Measurements from ENCODE around the gene LRTM2.

The LRTM2 gene

GRCh38 chr12:1798641-1799020 lies 21.7 kb upstream of the LRTM2 start:
- Histone ChIP-seq H3K4me1 (ENCODE audit: control insufficient read depth, insufficient read depth, low read length) (peaks cover 25% of the 10 kb centered on the region), H3K36me3 (ENCODE audit: control insufficient read depth in 2 of 2, insufficient read depth in 2 of 2, low read length in 2 of 2) (no peaks in the 10 kb centered on the region), H3K27ac (ENCODE audit: low read length) (no peak overlapping the region), H3K27me3 (ENCODE audit: control insufficient read depth in 1 of 2, insufficient read depth in 2 of 2, low read length in 2 of 2) (no peaks in the 10 kb centered on the region), H3K4me3 (ENCODE audit: low read length in 2 of 2) (no peak overlapping the region), H3K9me3 (ENCODE audit: control insufficient read depth in 2 of 2, low read length in 2 of 2) (no peaks in the 10 kb centered on the region), H3K9ac (ENCODE audit: low read length in 2 of 2) (no peak overlapping the region)

- H3K4me3 ChIP-seq (ENCODE audit: low read length in 2 of 2) = no peak overlapping the region
- no peak overlapping the region for H3K27ac ChIP-seq (ENCODE audit: low read length)
Observed at GRCh38 chr12:1799051-1799881, 21.1 kb upstream of the LRTM2 start.

GRCh38 chr12:1799882-1800400 lies 20.4 kb upstream of the LRTM2 start:
- Histone ChIP-seq H3K9ac (ENCODE audit: low read length in 2 of 2) (no peak overlapping the region), H3K4me3 (ENCODE audit: low read length in 2 of 2) (no peak overlapping the region), H3K27me3 (ENCODE audit: control insufficient read depth in 1 of 2, insufficient read depth in 2 of 2, low read length in 2 of 2) (no peaks in the 10 kb centered on the region), H3K36me3 (ENCODE audit: control insufficient read depth in 2 of 2, insufficient read depth in 2 of 2, low read length in 2 of 2) (no peaks in the 10 kb centered on the region), H3K9me3 (ENCODE audit: control insufficient read depth in 2 of 2, low read length in 2 of 2) (no peaks in the 10 kb centered on the region), H3K4me1 (ENCODE audit: control insufficient read depth, insufficient read depth, low read length) (peaks cover 25% of the 10 kb centered on the region), H3K27ac (ENCODE audit: low read length) (no peak overlapping the region)

More at GRCh38 chr12:1799051-1799881, 21.1 kb upstream of the LRTM2 start:
- Histone ChIP-seq H3K9ac (ENCODE audit: low read length in 2 of 2) (no peak overlapping the region), H3K9me3 (ENCODE audit: control insufficient read depth in 2 of 2, low read length in 2 of 2) (no peaks in the 10 kb centered on the region), H3K4me1 (ENCODE audit: control insufficient read depth, insufficient read depth, low read length) (peaks cover 25% of the 10 kb centered on the region), H3K36me3 (ENCODE audit: control insufficient read depth in 2 of 2, insufficient read depth in 2 of 2, low read length in 2 of 2) (no peaks in the 10 kb centered on the region), H3K27me3 (ENCODE audit: control insufficient read depth in 1 of 2, insufficient read depth in 2 of 2, low read length in 2 of 2) (no peaks in the 10 kb centered on the region)

- Histone ChIP-seq H3K9ac (ENCODE audit: low read length in 2 of 2) (no peak overlapping the region), H3K4me1 (ENCODE audit: control insufficient read depth, insufficient read depth, low read length) (peaks cover 18% of the 10 kb centered on the region), H3K27ac (ENCODE audit: low read length) (no peak overlapping the region)
Observed at GRCh38 chr12:1800401-1801302, 19.7 kb upstream of the LRTM2 start.

GRCh38 chr12:1801303-1801975 lies 18.9 kb upstream of the LRTM2 start:
- Histone ChIP-seq H3K27ac (ENCODE audit: low read length) (no peak overlapping the region), H3K27me3 (ENCODE audit: control insufficient read depth in 1 of 2, insufficient read depth in 2 of 2, low read length in 2 of 2) (no peaks in the 10 kb centered on the region), H3K9me3 (ENCODE audit: control insufficient read depth in 2 of 2, low read length in 2 of 2) (no peaks in the 10 kb centered on the region), H3K4me1 (ENCODE audit: control insufficient read depth, insufficient read depth, low read length) (peaks cover 10% of the 10 kb centered on the region), H3K36me3 (ENCODE audit: control insufficient read depth in 2 of 2, insufficient read depth in 2 of 2, low read length in 2 of 2) (no peaks in the 10 kb centered on the region), H3K4me3 (ENCODE audit: low read length in 2 of 2) (no peak overlapping the region), H3K9ac (ENCODE audit: low read length in 2 of 2) (no peak overlapping the region)

More at GRCh38 chr12:1800401-1801302, 19.7 kb upstream of the LRTM2 start:
- Histone ChIP-seq H3K27me3 (ENCODE audit: control insufficient read depth in 1 of 2, insufficient read depth in 2 of 2, low read length in 2 of 2) (no peaks in the 10 kb centered on the region), H3K4me3 (ENCODE audit: low read length in 2 of 2) (no peak overlapping the region), H3K36me3 (ENCODE audit: control insufficient read depth in 2 of 2, insufficient read depth in 2 of 2, low read length in 2 of 2) (no peaks in the 10 kb centered on the region), H3K9me3 (ENCODE audit: control insufficient read depth in 2 of 2, low read length in 2 of 2) (no peaks in the 10 kb centered on the region)

- Histone ChIP-seq H3K4me3 (ENCODE audit: low read length in 2 of 2) (no peak overlapping the region), H3K9me3 (ENCODE audit: control insufficient read depth in 2 of 2, low read length in 2 of 2) (no peaks in the 10 kb centered on the region), H3K4me1 (ENCODE audit: control insufficient read depth, insufficient read depth, low read length) (no peaks in the 10 kb centered on the region), H3K27me3 (ENCODE audit: control insufficient read depth in 1 of 2, insufficient read depth in 2 of 2, low read length in 2 of 2) (no peaks in the 10 kb centered on the region), H3K27ac (ENCODE audit: low read length) (no peak overlapping the region), H3K9ac (ENCODE audit: low read length in 2 of 2) (no peak overlapping the region), H3K36me3 (ENCODE audit: control insufficient read depth in 2 of 2, insufficient read depth in 2 of 2, low read length in 2 of 2) (no peaks in the 10 kb centered on the region)
Observed at GRCh38 chr12:1803736-1804135, 16.6 kb upstream of the LRTM2 start.

GRCh38 chr12:1804545-1805332 lies 15.6 kb upstream of the LRTM2 start:
- H3K9ac ChIP-seq (ENCODE audit: low read length in 2 of 2) = no peak overlapping the region
- no peaks in the 10 kb centered on the region for H3K4me1 ChIP-seq (ENCODE audit: control insufficient read depth, insufficient read depth, low read length)
- H3K36me3 ChIP-seq (ENCODE audit: control insufficient read depth in 2 of 2, insufficient read depth in 2 of 2, low read length in 2 of 2) = no peaks in the 10 kb centered on the region
- no peaks in the 10 kb centered on the region for H3K9me3 ChIP-seq (ENCODE audit: control insufficient read depth in 2 of 2, low read length in 2 of 2)
- H3K27ac ChIP-seq (ENCODE audit: low read length) = no peak overlapping the region
- H3K4me3 ChIP-seq (ENCODE audit: low read length in 2 of 2) = no peak overlapping the region
- H3K27me3 ChIP-seq (ENCODE audit: control insufficient read depth in 1 of 2, insufficient read depth in 2 of 2, low read length in 2 of 2) = no peaks in the 10 kb centered on the region

- no peaks in the 10 kb centered on the region for H3K4me1 ChIP-seq (ENCODE audit: control insufficient read depth, insufficient read depth, low read length)
- H3K27me3 ChIP-seq (ENCODE audit: control insufficient read depth in 1 of 2, insufficient read depth in 2 of 2, low read length in 2 of 2) = no peaks in the 10 kb centered on the region
- no peak overlapping the region for H3K9ac ChIP-seq (ENCODE audit: low read length in 2 of 2)
- H3K27ac ChIP-seq (ENCODE audit: low read length) = no peak overlapping the region
- H3K4me3 ChIP-seq (ENCODE audit: low read length in 2 of 2) = no peak overlapping the region
- no peaks in the 10 kb centered on the region for H3K9me3 ChIP-seq (ENCODE audit: control insufficient read depth in 2 of 2, low read length in 2 of 2)
- H3K36me3 ChIP-seq (ENCODE audit: control insufficient read depth in 2 of 2, insufficient read depth in 2 of 2, low read length in 2 of 2) = no peaks in the 10 kb centered on the region
Observed at GRCh38 chr12:1805441-1806081, 14.8 kb upstream of the LRTM2 start.

GRCh38 chr12:1806301-1807086 lies 13.9 kb upstream of the LRTM2 start:
- Histone ChIP-seq H3K4me1 (ENCODE audit: control insufficient read depth, insufficient read depth, low read length) (no peaks in the 10 kb centered on the region), H3K27me3 (ENCODE audit: control insufficient read depth in 1 of 2, insufficient read depth in 2 of 2, low read length in 2 of 2) (no peaks in the 10 kb centered on the region), H3K9ac (ENCODE audit: low read length in 2 of 2) (no peak overlapping the region), H3K36me3 (ENCODE audit: control insufficient read depth in 2 of 2, insufficient read depth in 2 of 2, low read length in 2 of 2) (no peaks in the 10 kb centered on the region), H3K9me3 (ENCODE audit: control insufficient read depth in 2 of 2, low read length in 2 of 2) (no peaks in the 10 kb centered on the region), H3K4me3 (ENCODE audit: low read length in 2 of 2) (no peak overlapping the region), H3K27ac (ENCODE audit: low read length) (no peak overlapping the region)

All from stomach smooth muscle (tissue), 2 donors.